DND-41 (cell line): Measurements from ENCODE around the gene OPCML.

Source experiments
- CTCF ChIP-seq: IDR thresholded peaks from 2 replicates; pipeline ENCODE4 v1.5.1; 2012; ENCODE audit warnings: borderline replicate concordance, low read length, moderate library complexity, mild to moderate bottlenecking; ENCODE audit not compliant: poor library complexity, severe bottlenecking; ENCODE audit errors: extremely low read depth
- EZH2 ChIP-seq: IDR thresholded peaks from 3 replicates; pipeline ENCODE4 v1.6.1; 2012; ENCODE audit warnings: borderline replicate concordance, low read depth, mild to moderate bottlenecking, moderate library complexity, low read length, inconsistent platforms; ENCODE audit not compliant: severe bottlenecking

GRCh38 chr11:132601875-132602274 lies 930.4 kb downstream of the OPCML start:
- TF ChIP-seq CTCF (no peak), EZH2 (no peak)
